HG02623 (cell line): ENCODE data around the gene SAP25.

ENCODE experiments used
- ATAC-seq: cut with Tn5 transposase; IDR thresholded peaks from one replicate; pipeline ENCODE4 v1.9.1; 2021; ENCODE audit warnings: moderate library complexity; ENCODE audit not compliant: unreplicated experiment

SAP25 gene

DNA sequence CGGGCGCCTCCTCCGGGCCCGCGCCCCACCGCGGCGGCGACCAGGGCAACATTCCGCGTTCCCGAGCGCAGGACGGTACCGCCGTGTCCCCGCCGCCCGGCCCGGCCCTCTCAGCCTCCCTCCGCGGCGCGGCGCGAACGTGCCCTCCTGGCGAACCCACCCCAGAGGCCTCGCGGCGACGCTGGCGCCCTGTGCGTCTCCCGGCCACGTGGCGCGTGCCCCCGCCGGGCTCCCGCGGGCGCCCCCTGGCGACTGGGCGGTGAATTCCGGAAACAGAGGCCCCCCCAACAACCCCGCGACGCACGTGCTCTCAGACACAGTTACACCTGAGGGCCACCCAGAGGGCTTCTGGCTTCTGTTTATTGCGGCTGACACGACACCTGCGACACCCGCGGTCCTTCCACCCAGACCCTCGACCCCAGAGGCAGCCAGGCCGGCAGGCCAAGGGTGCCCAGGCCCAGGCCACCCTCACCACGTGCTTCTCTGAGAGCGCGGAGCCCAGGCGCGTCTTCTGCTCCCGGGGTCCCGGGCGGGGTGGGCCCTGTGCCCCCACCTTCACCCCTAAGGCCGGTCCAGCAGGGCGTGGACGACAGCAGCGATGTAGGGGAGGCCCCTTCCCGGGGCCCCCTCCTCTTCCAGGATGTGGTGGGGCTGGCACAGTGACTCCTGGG lies at the start of gene SAP25:
Gene SAP25 (minus strand): TSS at position 210 of the 671 bp plus-strand sequence. CDS start 158 bp downstream, at position 52.
- no peak for ATAC-seq

DNA sequence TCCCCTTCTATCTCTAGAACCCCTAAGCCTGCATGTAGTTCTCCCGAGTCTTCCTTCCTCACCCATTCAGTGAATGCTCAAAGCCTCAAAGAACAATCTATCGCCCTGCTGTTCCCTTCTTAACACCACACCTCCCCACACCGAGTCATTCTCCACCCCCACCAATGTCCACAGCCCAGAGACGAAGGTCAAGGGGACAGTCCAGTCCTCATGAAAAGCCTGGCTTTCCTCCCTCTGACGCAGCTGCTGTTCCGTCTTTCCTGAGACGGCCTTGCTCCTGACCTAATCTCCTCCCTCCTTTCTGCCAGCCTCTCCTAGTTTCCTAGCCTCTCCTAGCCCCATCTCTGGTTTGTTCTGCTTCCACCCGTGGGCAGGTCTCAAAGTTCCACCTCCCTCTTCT lies 47.9 kb upstream of the SAP25 start:
- ATAC-seq: no peak

DNA sequence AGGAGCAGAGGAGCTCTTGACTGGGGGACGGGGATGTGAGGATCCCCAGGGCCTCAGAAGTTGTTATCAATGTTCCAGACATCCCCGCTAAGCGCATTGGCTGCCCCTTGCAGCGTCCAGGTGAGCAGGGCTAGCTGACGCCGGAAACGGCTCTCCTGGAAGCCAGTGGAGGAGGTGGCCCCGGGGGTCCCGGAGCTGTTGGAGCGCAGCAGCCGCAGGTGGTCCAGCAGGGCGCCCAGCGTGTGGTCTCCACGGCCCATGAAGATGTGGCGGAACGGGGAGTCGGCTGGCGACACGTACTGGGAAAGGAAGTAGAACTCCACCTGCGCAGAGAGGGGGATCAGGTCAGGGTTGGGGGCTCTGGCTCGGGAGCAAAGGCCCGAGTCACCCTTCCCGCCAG lies 47.1 kb upstream of the SAP25 start:
- no peak for ATAC-seq

DNA sequence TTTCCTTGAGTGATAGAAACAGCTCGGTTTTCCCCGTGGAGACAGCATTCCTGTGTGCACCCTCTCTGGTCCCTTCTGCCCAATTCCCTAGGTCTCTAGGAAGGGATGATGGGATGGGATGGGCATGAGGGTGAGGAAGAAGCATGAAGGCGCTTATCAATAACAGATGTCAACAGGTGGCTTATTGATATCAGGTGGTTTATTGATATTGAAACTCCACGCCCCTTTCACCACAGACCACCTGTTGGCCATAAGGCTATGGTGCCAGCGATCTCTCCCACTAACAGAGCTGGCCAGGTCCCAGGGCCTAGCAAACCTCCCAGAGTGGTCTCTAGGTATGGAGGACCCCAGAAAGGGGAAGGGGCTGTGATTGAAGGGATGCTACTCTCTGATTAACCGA lies 46.5 kb upstream of the SAP25 start:
- ATAC-seq: no peak

DNA sequence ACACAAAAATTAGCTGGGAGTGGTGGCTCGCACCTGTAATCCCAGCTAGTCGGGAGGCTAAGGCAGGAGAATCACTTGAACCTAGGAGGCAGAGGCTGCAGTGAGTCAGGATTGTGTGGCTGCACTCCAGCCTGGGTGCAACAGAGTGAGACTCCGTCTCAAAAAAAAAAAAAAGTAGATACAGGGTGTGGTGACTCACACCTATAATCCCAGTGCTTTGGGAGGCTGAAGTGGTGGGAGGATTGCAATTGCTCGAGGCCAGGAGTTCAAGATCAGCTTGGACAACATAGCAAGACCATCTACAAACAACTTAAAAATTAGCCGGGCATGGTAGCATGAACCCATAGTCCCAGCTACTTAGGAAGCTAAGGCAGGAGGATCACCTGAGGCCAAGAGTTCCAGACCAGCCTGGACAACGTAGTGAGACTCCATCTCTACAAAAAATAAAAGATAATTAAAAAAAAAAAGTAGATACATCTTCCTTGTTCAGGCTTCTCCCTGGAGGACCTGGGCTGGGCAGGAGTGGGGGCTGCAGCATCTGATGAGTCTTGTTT lies 40.7 kb upstream of the SAP25 start:
- ATAC-seq: no peak

DNA sequence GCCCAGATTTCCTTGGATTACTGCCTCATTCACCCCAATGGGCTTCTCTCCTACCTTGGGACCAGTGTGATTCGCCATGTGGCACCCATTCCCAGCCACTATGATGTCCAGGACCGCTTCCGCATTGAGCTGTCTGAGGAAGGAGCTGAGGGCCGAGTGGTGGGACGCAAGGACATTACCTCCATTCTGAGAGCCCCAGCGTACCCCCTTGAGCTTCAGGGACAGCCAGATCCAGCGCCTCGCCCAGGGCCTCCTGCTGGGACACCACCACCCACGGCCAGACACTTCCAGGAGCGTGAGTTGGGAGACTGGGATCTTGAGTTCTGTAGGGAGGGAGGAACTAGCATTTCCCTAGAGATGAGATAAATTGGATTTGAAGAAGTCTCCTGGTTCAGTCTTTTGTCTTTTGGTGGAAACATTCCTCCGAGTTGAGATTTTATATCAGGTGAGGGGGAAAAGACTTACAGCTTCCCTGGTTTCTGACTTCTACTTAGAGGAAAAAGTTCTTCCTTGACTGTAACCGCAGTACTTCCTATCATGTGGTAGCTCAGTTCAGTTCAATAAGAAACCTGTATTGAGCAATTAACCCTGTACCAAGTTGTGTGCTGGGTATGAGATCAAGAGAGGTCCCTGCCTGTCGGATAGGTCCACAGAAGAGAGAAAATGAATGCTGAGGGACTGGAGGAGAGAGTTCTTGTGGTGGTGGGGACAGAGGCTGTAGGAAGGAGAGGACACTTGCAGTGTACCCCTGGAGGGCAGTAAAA lies 39.9 kb upstream of the SAP25 start:
- ATAC-seq: no peak

DNA sequence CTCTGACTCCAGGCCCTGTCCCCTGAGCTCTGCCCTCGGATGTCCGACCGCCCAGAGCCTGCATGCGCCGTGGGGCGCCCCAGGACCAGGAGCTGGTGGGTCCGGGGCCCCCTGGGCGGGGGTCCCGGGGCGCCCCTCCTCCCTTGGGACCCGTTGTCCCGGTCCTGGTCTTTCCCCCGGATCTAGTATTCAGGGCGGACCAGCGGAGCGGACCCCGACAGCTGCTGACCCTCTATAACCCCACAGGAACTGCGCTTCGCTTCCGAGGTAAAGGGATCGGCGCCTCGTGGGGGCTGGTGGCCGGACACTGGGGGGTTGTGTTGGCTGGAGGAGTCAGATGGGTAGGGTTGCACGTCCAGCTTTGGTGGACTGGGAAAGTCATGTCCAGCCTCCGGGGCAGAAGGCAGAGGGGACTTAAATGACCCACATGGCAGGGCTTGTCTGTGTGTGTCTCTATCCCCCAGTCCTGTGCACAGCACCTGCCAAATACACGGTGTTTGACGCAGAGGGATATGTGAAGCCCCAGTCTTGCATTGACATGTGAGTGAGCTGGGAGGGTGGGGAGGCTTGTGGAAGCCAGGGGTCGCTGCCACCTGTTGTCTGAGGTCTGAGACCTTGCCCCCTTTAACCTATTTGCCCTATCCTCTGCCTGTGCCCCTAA lies 39.2 kb upstream of the SAP25 start:
- ATAC-seq: no peak

DNA sequence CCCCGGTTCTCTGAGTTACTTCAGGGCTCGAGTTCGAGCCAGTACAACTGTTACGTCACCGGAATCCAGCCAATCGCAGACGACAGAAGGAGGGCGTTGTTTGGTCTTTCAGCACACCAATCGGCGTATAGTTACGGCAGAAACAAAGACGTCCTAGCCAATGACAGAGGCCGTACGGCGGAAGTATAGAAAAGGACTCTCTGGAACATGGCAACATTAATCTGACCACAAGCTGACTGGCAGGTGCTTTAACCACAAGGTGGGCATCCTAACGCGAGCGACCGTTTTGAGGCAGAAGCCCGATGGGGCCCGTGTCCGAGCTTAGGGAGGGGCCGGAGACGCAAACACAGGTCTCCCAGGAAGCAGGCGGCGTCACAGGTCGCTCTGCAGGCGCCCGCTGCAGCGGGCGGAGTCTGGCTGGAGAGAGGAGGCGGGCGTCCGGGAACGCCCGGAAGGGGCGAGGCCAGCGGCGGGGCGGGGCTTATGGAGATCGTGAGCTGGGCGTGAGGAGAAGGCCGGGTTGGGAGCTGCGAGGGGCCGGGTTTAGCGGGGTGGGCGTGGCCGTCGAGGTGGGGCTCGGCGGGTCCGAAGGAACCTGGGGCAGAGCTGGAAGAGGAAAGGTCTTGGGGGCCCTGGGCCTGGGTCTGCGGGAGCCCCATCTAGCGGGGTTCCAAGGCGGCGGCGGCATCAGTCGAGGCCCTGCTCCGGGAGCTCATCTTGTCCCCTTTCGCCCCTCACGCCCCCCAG lies 38.5 kb upstream of the SAP25 start, which contains the start of gene MOSPD3:
Gene MOSPD3 (plus strand): TSS at position 558 of the 747 bp plus-strand sequence. CDS start 252 bp downstream, outside the sequence.
- peak; percentile 87 for ATAC-seq

DNA sequence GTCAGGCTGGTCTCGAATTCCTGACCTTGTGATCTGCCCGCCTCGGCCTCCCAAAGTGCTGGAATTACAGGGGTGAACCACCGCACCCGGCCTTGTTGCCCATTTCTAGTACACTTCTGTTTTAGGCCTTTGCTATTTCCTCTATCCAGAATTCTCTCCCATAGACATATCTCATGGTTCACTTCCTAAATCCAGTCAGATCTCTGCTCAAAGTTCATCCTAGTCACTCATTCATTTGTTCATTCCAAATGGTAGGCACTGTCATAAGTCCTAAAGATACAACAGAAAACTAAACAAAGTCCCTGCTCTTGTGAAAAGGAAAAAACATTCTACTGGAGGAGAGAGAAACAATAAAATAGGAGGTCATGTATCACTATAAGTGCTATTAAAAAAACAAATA lies 36.3 kb upstream of the SAP25 start:
- ATAC-seq: no peak

DNA sequence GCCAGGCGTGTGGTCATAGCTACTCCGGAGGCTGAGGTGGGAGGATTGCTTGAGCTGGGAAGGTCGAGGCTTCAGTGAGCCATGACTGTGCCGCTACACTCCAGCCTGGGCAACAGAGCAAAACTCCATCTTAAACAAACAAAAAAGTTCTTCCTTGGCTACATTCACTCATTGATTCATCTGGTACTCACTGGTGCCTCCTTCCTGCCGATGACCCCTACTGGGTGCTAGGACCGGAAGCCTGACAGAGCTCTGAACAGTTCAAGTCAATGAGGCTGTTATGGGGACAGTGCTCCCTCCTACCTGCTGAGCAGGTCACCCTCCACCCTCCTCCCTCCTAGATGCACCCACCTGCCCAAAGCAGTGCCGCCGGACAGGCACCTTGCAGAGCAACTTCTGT lies 33.4 kb upstream of the SAP25 start:
- no peak for ATAC-seq

DNA sequence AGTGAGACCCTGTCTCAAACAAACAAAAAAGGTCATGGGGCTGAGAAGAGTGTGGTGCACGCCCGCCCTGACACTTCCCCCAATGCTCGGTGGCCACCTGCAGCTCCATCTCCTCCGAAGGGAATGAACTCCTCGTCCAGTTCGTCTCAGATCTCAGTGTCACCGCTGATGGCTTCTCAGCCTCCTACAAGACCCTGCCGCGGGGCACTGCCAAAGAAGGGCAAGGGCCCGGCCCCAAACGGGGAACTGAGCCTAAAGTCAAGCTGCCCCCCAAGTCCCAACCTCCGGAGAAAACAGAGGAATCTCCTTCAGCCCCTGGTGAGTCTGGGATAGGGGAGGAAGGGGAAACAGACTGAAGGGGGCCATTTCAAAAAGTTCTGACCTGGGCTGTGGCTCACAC lies 32.6 kb upstream of the SAP25 start:
- no peak for ATAC-seq

DNA sequence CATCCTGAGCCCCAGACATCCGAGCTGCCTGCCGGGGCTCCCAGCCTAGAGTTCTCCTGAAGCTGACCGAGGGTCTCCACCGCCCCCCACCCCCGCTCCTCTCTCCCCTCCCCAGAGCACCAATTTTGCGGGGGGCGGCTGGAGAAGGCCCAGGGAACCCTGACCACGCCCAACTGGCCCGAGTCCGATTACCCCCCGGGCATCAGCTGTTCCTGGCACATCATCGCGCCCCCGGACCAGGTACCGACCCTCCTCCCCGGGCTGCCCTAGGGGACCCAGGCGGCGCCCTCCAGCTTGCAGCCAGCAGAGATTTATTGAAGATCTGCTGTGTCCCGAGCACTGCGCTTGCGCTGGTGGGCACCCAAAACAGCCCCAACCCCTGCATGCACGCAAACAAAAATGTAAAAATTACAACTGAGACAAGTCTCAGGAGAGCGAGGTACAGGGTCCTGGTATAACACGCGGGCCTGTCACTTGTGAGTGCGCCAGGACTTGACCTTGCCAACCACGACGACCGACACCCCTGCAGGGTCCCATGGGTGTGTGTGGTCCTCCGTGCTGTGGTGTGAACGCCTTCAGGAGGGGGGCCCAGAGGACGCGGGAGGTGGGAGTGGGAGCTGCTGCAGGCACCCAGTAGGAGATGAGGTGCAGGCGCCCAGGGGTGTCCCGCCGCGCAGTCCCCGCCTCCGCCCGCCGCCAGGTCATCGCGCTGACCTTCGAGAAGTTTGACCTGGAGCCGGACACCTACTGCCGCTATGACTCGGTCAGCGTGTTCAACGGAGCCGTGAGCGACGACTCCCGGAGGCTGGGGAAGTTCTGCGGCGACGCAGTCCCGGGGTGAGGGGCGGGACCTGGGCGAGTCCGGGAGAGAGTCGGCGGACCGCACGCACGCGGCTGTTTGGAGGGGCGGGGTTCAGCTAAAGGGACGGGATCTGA lies 31.5 kb upstream of the SAP25 start:
- no peak for ATAC-seq

DNA sequence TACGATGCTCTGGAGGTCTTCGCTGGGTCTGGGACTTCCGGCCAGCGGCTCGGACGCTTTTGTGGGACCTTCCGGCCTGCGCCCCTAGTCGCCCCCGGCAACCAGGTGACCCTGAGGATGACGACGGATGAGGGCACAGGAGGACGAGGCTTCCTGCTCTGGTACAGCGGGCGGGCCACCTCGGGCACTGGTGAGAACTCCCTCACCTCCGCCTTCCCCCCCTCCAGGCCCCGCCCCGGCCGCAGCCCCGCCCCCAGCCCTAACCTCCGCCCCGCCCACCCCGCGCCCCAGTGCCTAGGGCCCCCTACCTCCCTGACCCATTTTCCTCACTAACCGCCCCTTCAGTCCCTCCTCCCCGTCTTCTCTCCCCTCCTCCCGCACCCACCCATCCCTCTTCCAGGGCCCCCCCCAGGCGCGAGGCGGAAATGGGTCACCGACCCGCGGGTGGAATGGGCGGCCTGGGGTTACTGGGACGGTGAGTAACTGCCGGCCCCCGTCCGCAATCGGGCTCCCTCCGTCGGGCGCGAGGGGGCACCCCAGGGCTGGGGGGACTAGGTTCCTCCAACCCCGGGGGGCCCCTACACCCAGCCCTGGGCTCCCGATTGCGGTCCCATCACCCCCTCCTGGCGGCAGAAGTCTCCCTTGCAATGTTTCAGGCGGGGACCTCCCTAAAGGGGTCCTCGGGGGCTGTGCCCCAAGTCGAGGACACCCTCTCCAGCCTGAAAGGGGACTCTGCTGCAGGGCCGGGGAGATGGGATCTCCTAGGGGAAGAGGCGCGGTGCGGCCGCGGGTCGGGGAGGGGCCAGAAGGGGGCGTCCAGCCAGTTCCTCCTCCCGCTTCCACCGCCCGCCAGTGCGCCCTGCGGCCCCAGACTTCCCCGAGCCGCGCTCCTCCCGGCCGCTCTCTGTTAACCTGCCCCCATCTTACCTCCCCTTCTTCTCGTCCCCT lies 30.6 kb upstream of the SAP25 start:
- peak; percentile 46 for ATAC-seq

DNA sequence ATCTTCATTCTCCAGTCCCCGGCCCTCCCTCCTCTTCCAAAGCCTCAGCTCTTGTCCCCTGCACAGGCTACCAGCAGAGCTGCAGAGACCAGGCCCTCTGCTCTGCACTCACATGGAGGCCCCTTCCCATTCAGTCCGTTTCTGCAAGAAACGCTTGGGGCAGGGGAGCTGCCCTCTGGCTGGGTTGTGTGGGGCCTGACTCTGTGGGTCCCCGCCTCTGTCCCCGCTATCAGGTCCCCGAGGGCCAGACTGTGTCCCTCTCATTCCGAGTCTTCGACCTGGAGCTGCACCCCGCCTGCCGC lies 30.0 kb upstream of the SAP25 start:
- no peak for ATAC-seq

DNA sequence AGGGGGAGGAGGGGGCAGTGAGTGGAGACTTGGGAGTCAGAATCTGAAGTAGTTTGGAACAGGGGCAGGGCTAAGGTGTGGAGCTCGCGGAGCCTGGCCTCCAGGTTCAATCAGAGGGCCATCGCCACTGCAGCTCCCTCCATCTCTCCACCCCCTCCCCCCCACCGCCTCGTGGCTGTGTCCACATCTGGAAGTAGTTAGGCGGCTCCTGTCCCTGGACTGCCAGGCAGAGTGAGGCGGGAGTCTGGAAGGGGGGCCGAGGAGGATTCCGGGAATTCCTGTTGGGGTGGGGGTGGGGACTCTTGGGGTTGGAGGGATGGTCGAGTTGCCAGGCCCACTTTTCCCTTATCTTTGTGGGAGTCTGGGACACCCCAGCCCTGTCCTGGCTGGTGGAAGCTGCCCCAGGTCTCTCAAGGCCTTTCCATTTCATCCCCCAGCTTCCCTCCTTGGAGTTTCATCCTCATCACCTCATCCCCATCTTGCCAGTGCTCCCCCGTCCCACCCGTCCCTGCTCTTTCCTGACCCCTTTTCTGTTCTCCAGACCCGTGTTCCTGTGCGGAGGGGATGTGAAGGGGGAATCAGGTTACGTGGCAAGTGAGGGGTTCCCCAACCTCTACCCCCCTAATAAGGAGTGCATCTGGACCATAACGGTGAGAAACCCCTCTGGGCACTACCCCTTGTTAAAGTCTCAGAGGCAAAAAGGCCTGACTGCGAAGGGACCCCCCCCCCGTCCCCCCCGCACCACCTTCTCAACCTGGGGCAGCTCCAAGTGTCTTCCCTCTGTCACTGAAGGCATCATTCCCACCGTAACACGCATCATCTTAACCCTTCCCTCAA lies 29.4 kb upstream of the SAP25 start:
- no peak for ATAC-seq

DNA sequence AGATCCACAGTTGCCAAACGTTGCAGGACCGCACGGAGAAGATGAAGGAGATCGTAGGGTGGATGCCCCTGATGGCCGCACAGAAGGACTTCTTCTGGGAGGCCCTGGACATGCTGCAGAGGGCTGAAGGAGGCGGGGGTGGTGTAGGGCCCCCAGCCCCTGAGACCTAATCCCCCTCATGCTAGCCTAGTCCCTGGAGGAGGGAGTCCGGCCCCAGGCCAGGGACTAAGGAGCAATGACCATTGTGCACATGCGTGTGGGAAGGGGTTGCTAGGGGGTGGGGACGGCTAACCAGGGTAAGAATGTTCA lies 27.0 kb upstream of the SAP25 start:
- no peak for ATAC-seq

DNA sequence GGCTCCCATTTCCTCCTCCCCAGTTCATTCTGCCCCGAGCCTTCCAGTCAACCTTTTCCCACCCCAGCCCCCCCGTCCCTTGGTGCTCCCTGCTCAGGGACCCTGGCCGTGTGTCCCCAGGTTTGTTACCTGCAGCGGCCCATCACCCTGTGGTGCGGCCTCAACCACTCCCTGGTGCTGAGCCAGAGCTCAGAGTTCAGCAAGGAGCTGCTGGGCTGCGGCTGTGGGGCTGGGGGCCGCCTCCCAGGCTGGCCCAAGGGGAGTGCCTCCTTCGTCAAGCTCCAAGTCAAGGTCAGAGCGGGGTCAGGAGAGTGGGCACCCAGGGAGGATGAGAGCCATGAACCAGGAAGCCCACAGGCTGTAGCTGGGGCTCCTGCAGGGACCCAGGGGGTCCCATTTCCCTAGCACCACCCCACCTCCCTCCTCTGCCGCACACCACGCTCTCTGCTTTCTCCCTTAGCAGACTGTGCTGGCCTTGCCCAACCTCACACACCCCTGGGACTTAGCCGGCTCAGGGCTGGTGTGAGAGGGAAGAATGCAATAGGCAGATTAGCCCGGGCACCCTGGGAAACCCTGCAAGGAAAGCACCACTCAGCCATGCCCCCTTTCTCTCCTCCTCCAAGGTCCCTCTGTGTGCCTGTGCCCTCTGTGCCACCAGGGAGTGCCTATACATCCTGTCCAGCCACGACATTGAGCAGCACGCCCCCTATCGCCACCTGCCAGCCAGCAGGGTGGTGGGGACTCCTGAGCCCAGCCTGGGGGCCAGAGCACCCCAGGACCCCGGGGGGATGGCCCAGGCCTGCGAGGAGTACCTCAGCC lies 26.4 kb upstream of the SAP25 start:
- no peak for ATAC-seq
